Measurements from ENCODE around the gene C10orf90.

C10orf90 gene, protein sequence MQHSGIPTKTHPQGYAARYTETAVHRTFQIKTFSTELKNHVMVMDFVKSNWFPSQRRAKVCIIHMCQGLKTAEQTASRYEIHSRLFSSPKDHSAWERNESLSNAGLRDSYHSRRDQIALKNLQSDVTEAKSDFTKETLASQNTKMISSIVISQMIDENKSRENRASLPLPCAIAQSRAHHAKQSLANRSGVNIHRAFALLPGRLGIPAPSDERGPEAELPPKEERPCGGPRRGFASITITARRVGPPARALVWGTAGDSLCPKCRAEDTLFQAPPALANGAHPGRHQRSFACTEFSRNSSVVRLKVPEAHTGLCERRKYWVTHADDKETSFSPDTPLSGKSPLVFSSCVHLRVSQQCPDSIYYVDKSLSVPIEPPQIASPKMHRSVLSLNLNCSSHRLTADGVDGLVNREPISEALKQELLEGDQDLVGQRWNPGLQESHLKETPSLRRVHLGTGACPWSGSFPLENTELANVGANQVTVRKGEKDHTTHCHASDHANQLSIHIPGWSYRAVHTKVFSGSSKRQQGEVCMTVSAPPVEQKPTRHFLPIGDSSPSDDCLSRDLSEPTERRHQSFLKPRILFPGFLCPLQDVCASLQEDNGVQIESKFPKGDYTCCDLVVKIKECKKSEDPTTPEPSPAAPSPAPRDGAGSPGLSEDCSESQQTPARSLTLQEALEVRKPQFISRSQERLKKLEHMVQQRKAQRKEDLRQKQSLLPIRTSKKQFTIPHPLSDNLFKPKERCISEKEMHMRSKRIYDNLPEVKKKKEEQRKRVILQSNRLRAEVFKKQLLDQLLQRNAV

GRCh38 chr10:126670056-126670894 lies at the start of gene C10orf90:
TSS of gene C10orf90 (minus strand) at chr10:126670693. CDS start at chr10:126670480, 213 bp downstream.
- no peak for DNase-seq (ENCODE audit: low read depth)

- DNase-seq (ENCODE audit: low read depth), result no peak
Observed at GRCh38 chr10:126716366-126716765, 45.9 kb upstream of the C10orf90 start.

DNA sequence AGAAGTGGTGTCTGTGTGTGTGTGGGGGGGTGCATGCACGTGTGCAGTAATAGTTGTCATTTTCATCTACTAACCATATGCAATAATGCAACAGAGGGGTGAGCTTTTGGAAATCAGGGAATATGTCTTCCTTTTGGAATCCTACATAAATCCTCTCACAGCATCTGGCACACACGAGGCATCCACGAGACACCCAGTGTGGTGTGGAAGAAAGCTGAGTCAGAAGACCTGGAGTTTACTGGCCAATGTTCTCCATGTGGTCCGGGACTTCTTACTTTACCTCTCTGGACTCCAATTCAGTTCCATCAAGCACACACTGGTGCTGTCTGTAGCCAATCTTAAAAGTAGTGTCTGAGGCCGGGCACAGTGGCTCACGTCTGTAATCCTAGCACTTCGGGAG lies 43.1 kb upstream of the C10orf90 start:
- DNase-seq (ENCODE audit: low read depth), result no peak

GRCh38 chr10:126712681-126713080 lies 42.2 kb upstream of the C10orf90 start:
- DNase-seq (ENCODE audit: low read depth), result no peak

GRCh38 chr10:126705951-126706565 lies 35.6 kb upstream of the C10orf90 start:
- DNase-seq (ENCODE audit: low read depth), result no peak

DNA sequence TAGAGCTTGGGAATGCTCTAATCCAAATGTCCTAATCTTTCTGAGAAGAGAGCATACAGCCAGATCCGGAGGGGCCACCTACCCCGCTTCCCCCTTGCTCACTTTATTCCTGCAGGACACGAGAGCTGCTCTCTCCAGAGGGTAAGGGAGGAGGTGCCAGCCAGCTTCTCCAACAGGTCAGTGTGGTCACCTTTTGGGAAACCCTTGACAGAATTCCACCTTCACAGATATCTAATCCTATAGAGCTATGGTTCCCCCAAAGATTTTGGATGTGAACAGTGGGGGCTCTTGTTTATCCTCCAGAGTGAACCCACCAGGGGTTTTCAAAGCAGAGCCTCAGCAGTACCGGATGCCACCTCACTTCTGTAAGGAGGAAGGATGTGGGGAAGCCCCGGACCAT lies 34.6 kb upstream of the C10orf90 start:
- DNase-seq (ENCODE audit: low read depth), result no peak

DNA sequence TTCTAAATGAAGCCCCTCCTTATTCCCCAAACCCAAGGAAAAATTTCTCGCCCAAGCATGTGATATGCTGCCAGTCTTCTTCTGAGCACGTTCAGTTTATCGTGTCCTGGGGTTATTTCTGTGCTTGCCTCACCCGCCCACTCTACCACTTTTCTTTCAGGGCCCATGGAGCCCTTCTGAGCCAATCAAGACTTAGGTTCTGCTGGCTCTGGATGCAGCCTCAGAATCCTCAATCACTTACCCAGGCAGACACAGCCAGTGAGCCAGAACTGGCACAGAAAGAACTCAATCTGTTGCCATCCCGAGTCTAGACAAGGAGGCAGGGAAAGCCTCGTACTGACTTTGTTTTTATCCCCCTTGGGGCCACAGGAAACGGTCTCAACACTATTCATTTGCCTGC lies 34.2 kb upstream of the C10orf90 start:
- DNase-seq (ENCODE audit: low read depth), result no peak

- DNase-seq (ENCODE audit: low read depth), result no peak
Observed at GRCh38 chr10:126702181-126702580, 31.7 kb upstream of the C10orf90 start.

GRCh38 chr10:126701526-126701925 lies 31.0 kb upstream of the C10orf90 start:
- DNase-seq (ENCODE audit: low read depth), result no peak

- DNase-seq (ENCODE audit: low read depth), result no peak
Observed at GRCh38 chr10:126696684-126697083, 26.2 kb upstream of the C10orf90 start.

DNA sequence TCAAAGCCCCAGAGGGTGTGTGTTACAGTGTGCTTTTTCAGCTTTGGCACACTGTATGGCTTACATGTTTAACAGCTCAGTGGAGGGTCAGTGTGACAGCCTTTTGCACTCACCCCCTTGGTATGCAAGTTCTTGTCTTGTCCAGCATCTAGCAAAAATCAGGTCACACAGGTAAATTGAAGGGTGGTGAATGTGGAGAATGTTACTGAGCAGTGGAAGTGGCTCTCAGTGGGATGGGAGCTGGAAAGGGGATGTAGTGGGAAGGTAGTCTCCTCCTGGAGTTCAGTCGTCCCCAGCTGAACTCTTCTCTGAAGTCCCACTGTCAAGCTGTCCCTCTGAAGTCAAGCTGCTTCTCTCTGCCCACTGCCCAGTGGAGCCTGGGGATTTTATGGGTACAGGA lies 21.0 kb upstream of the C10orf90 start:
- no peak for DNase-seq (ENCODE audit: low read depth)

DNA sequence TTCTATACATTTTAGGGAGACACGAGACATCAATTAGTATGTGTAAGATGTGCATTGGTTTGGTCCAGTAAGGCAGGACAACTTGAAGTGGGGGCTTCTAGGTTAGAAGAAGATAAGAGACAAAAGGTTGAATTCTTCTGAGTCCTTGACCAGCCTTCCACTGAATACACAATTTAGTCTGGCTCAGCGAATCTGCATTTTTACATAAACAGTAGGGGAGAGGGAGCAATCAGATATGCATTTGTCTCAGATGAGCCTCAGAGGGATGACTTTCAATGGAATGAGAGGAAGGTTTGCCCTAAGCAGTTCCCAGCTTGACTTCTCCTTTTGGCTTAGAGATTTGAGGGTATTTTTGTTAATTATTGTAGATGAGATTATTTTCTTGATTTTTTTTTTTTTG lies 20.0 kb upstream of the C10orf90 start:
- DNase-seq (ENCODE audit: low read depth), result no peak

- no peak for DNase-seq (ENCODE audit: low read depth)
Observed at GRCh38 chr10:126689461-126689994, 19.0 kb upstream of the C10orf90 start.

DNA sequence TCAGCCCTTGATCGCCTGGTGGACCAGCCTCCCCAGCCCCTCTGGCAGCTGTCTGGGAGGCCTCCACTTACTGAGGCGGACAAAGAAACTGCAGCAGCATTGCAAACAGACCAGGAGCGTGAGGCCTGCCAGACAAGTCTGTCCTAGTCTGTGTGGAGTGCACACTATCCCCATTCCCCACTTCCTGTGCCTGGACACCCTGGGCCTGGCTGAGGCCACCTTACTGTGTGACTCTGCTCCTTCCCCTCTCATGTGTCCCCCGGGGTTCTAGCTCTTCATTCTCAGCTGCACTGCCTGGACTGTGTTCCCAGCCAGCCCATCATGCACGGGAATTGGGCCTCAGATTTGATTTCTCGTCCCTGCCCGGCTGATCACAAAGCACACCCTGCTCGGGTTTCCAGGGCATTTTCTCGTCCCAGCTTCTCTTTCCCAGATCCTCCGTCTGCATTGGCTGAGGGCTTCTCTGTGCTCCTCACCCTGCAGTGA lies 16.7 kb upstream of the C10orf90 start:
- DNase-seq (ENCODE audit: low read depth), result no peak

- no peak for DNase-seq (ENCODE audit: low read depth)
Observed at GRCh38 chr10:126686719-126687118, 16.2 kb upstream of the C10orf90 start.

GRCh38 chr10:126686268-126686667 lies 15.8 kb upstream of the C10orf90 start:
- DNase-seq (ENCODE audit: low read depth), result no peak

DNA sequence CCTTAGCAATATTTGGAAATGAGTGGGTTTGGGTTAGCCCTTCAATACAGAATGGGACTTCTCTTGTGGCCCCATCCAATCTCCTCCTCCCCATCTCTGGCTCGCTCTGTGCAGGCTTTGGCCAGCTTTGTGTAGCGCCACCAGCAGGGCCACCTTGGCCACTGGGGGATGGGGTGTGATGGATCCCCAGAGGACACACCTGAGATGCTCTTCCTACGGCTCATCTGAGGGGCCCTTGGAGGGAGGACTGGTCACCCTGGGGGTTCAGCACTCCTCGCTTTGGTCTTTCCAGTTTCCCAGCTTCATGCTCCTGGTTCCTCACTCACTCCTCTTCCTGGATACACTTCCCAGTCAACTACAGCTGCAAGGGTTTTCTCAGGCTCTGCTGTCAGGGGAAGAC lies 15.3 kb upstream of the C10orf90 start:
- no peak for DNase-seq (ENCODE audit: low read depth)

- DNase-seq (ENCODE audit: low read depth), result no peak
Observed at GRCh38 chr10:126684171-126684745, 13.8 kb upstream of the C10orf90 start.

DNA sequence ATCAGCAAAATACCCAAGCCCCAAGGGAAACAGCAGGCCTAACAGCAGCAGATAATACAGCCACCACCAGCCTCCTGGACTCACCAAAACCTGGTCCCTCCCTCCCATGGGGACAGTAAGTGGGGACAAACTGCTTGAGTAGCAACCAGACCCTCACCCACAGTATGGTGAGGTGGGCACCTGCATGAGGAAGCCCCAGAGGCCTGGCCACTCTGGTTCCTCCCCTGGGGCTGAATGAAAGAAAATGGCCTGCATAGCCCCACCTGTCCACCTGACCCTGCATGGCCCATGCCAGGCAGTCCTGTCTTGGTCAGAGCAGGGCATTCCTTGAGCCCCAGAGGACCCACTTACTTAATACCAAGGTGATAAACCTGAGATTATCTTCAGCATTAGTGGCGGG lies 13.0 kb upstream of the C10orf90 start:
- no peak for DNase-seq (ENCODE audit: low read depth)

GRCh38 chr10:126675656-126676438 lies 5.4 kb upstream of the C10orf90 start:
- no peak for DNase-seq (ENCODE audit: low read depth)
